CD4-positive, alpha-beta T cell treated with Interferon alpha-2 for 1 hour (primary cell): ENCODE measurements around the gene TRIM50.
"Not testable (repeated sequence)": the region's sequence is repeated elsewhere in the genome, so short reads cannot be mapped to it uniquely, and the experiment has no call there.

Experiments used
- DNase-seq, 2 donors: peaks; one replicate each; pipeline ENCODE4 v3.0.0-alpha.2; 2020 to 2022

The TRIM50 gene

GRCh38 chr7:73312831-73313520 is 14.9 kb downstream of the TRIM50 start:
- DNase-seq, result no peak

GRCh38 chr7:73311421-73311820 is 16.5 kb downstream of the TRIM50 start:
- DNase-seq, result not testable (repeated sequence)

- peak; percentile 87 to 91 for DNase-seq
These were observed 19.1 kb downstream of the TRIM50 start, which contains the start of gene NSUN5 for GRCh38 chr7:73308665-73309214. NSUN5 (minus strand) TSS chr7:73308826; CDS start chr7:73308790, 36 bp downstream.

GRCh38 chr7:73308074-73308664 is 19.7 kb downstream of the TRIM50 start:
- no peak for DNase-seq

GRCh38 chr7:73307436-73307835 is 20.4 kb downstream of the TRIM50 start:
- DNase-seq, result no peak

- not testable (repeated sequence) for DNase-seq
These were observed 23.1 kb downstream of the TRIM50 start for GRCh38 chr7:73304612-73305387.

GRCh38 chr7:73304071-73304470 is 23.8 kb downstream of the TRIM50 start:
- DNase-seq, result no peak

GRCh38 chr7:73303546-73303945 is 24.3 kb downstream of the TRIM50 start:
- DNase-seq, result no peak

- DNase-seq, result not testable (repeated sequence)
These were observed 25.0 kb downstream of the TRIM50 start for GRCh38 chr7:73302846-73303245.

- not testable (repeated sequence) for DNase-seq
These were observed 26.8 kb downstream of the TRIM50 start for GRCh38 chr7:73301108-73301507.

GRCh38 chr7:73299812-73300211 is 28.1 kb downstream of the TRIM50 start:
- not testable (repeated sequence) for DNase-seq

- DNase-seq, result not testable (repeated sequence)
These were observed 30.2 kb downstream of the TRIM50 start for GRCh38 chr7:73297706-73298105.

- not testable (repeated sequence) for DNase-seq
These were observed 30.6 kb downstream of the TRIM50 start for GRCh38 chr7:73297235-73297634.

GRCh38 chr7:73277210-73277609 is 50.7 kb downstream of the TRIM50 start:
- not testable (repeated sequence) for DNase-seq

GRCh38 chr7:73267813-73268212 is 60.1 kb downstream of the TRIM50 start:
- not testable (repeated sequence) for DNase-seq

- not testable (repeated sequence) for DNase-seq
These were observed 61.0 kb downstream of the TRIM50 start for GRCh38 chr7:73266719-73267368.
